HG03521 (cell line): ENCODE measurements around the gene DOCK4.
A peak's percentile ranks its signal among the peaks of the same experiment; 100 is the strongest.

Experiments used
- ATAC-seq: cut with Tn5 transposase; IDR thresholded peaks from one replicate; pipeline ENCODE4 v1.9.1; 2021; ENCODE audit warnings: mild to moderate bottlenecking, moderate library complexity; ENCODE audit not compliant: unreplicated experiment

The DOCK4 gene

DNA sequence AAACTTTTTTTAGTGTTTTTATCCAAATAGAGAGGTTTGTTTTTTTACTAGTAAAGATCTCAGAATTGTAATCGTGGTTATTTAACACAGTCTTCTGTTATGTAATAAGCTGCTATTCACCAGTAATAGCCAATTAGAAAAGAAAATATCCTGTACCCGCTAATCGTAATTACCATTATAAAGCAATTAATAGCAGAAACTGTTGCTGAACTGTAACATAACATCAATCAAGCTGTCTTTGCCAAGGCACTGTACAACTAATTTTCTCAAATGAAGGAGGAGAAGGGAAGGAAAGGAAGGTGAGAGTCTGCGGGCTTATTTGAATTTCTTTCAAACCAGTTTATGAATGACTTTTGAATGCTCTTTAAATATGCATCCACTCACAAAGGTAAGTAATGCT lies 9.6 kb upstream of the DOCK4 start:
- ATAC-seq = no peak

DNA sequence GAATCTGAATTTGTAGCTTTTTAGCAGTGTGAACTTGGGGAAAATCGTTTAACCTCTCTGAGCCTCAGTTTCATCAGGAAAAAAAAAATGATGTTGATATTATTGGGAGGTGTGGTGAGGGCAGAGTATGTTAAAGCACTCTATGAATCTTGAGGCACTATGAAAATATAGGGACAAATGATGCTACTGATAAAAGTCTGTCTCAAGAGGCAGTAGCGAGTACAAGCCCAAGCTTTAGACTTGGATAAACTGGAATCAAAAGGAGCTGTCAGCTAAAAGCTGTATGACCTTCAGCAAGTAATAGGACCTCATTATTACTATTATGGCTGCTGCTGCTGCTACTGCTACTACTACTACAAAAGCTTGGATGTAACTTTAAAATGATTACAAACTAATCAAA lies 8.7 kb upstream of the DOCK4 start:
- ATAC-seq = no peak

DNA sequence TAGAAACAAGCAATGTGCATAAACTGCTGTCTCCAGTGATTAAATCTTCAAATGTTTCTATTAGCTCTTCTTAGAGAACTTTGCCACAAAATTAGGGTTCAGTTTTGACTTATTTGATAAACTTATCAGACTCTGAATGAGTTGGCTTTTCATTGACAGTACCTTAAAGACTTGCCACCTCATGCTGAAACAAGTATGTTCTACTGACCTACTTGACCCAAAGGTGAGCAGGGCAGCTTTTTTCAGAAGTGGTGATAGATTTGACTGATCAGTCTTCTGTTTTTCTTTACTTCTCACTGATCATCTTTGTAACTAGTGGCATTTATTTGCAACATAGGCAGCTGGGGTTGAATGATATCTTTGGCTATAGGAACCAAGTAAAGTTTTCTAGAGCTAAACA lies 8.1 kb upstream of the DOCK4 start:
- no peak for ATAC-seq

GRCh38 chr7:112213735-112214134 lies 7.5 kb upstream of the DOCK4 start:
- ATAC-seq = no peak

GRCh38 chr7:112212571-112212970 lies 6.4 kb upstream of the DOCK4 start:
- ATAC-seq = no peak

- ATAC-seq = no peak
These were observed 5.2 kb upstream of the DOCK4 start for GRCh38 chr7:112211348-112211907.

- no peak for ATAC-seq
These were observed 1.6 kb upstream of the DOCK4 start for GRCh38 chr7:112207765-112208164.

GRCh38 chr7:112206991-112207592 lies 893 bp upstream of the DOCK4 start:
- no peak for ATAC-seq

GRCh38 chr7:112205343-112206237 lies 609 bp downstream of the DOCK4 start:
- ATAC-seq = peak; percentile 2

DNA sequence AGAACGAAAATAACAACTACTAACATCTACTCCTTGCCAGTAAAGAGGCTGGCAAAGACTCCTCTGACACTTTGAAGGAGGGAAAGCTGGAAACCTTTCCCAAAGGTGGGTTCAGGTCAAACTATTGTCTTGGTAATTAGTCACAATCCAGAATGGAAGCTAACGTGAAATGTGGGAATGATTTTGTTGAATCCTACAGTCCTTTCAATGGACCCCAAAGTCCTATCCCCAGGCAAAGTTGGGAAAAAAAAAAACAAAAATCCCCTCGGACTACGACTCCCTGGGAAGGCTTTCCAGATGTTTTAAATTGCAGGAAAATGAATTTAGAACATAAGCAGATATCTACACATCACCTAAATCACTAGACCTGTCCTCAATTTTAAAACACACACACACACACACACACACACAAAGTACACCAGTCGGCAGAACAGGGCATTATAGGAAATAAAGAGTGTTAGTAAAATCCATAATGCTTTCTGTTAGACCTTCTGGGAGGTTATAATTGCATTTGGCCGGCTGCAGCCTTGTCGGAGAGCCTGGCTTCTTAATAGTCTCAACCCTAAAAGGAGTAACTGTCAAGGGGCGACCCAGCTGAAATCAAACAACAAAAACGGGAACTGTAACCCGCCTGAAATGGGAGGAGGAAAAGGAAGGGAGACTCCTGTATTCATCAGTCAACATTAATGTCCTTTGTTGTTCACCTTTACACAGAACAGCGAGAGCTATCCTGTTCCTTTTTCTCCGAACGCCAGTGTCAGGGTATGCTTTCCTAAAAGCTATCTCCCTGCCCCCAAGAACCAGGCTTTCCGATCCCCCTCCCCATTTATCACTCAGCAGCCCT lies 1.5 kb downstream of the DOCK4 start:
- no peak for ATAC-seq

DNA sequence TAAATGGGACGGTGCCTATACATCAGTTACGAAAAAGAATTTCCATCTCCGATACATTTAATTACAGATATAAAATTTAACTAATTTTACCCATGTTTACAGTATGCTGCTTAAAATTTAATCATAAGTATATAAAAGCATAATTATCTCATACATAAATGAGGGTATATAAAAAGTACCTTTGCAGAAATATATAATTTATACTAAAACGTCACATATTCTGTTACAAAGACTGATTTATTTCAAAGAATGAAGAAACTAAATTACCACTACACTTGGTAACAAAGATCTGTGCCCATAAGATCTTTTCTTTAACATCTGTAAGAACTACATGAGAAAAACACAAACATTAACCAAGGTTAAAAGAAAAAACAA lies 2.8 kb downstream of the DOCK4 start:
- ATAC-seq = no peak

DNA sequence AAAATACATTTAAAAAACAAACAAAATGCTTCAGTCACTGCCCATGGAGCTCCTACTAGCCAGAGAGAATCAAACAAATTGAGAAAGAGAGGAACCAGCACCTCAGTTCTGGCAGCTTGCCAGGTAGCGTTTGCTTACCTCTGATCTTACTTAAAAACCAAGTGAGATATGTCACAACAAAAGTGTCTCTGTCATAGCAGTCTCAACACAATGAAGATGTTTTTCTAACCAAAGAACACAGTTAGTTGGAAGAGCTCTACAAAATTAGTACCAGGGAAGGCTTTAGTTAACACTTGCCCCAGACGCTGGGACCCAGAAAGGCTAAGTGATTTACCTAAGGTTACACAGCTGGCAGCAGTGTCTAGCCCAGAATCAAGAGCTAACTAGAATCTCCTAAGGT lies 3.4 kb downstream of the DOCK4 start:
- no peak for ATAC-seq

DNA sequence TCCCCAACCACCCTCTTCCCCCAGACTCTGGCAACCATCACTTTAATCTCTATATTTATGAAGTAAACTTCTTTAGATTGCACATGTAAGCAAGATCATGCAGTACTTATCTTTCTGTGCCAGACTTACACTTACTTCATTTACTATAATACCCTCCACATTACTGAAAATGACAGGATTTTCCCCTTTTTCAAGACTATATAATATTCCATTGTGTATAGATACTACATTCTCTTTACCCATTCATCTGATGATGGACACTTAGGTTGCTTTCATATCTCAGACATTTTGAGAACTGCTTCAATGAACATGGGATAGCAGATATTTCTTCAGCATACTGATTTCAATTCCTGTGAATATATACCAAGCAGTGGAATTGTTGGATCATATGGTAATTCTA lies 4.4 kb downstream of the DOCK4 start:
- ATAC-seq = no peak

DNA sequence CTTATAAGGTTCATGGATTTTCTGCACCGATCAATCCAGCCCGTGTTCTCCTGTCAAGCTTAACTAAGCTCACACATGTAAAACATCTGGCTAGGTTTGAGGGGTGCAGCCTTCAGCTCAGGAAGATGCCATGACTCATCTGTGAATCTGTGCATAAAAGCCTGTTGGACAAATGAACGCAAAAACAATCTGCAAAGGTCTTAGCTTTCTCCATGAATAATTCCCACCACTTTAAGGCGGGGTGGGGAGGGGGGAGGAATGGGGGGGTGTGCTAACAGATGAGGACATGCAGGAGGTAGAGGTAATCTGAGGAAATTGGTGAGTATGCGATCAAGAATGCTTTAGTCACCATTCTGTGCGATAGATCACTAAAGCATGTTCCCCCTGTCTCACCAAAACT lies 4.8 kb downstream of the DOCK4 start:
- no peak for ATAC-seq

DNA sequence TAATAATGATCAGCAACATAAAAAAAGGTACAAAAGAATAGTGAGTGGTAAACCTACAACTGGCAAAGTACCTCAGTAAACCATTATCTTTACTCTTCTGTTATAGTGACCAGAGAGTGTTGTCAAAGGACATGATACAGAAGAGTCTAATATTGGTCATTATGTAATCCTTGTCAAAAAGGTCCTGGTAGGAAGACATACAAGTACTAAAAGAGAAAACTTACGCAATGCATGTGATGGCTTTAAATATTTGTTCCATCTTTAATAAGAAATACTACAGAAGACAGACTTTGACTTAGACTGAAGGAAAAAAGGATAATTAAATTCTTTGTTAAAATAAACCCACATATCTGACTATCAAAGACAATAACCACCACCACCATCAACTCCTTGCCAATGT lies 6.5 kb downstream of the DOCK4 start:
- no peak for ATAC-seq

GRCh38 chr7:112199035-112199655 lies 7.1 kb downstream of the DOCK4 start:
- no peak for ATAC-seq

GRCh38 chr7:112197322-112197721 lies 8.9 kb downstream of the DOCK4 start:
- ATAC-seq = no peak

GRCh38 chr7:112195717-112196116 lies 10.5 kb downstream of the DOCK4 start:
- no peak for ATAC-seq

DNA sequence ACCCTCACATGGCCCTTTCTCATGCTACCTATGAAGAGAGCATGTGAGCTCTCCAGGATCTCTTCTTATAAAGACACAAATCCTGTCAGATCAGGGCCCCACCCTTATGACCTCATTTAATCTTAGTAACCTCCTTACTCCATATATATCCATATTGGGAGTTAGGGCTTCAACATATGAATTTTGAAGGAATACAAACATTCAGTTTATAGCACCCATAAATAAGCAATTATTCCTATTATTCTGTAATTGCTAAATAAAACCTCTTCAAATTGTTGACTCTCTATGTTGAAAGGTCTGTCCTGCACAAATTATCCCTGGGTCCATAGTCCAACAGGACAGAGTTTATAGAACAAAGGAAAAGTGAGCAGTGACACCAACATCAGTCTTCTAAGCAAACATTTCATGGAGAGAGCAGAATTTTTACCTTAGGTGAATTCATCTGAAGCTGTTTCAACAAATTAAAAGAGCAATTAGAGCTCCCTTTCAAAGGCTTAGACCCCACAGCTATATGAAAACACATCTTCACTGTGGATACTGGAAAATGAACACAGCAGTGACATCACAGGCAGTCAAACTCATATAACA lies 12.2 kb downstream of the DOCK4 start:
- no peak for ATAC-seq
